Measurements from ENCODE around the gene TRIM8. TPM values are rescaled to one million over a fixed set of nuclear protein-coding genes. Genes with fewer than 3 reads are reported as not detected.

Gene TRIM8
- total RNA-seq, 1 experiment from 2014 or later = 61.4 TPM

- no TSS peak for BruUV-seq (replicated peaks)
- TF ChIP-seq EZH2 (IDR thresholded peaks at IDR 0.05; ENCODE audit: low read length, unreplicated experiment) = no peak
- no peak for TF ChIP-seq CTCF (conservative IDR thresholded peaks at IDR 0.05; ENCODE audit: low read depth, low read length)
- no peak for TF ChIP-seq EZH2phosphoT487 (IDR thresholded peaks at IDR 0.05; ENCODE audit: borderline replicate concordance, low read length)
- no peaks in the 10 kb centered on the region for H3K79me2 ChIP-seq (ENCODE audit: low read length)
- no peaks in the 10 kb centered on the region for H4K20me1 ChIP-seq (ENCODE audit: low read length)
- no peaks in the 10 kb centered on the region for H3K9me2 ChIP-seq (replicated peaks; ENCODE audit: low read length)
- DNase-seq (no peak), ATAC-seq (no peak)
- peaks cover 3% of the 10 kb centered on the region; the same call in 1 of the 2 replicates for H3K4me1 ChIP-seq (ENCODE audit: insufficient read depth, low read length)
- H3K36me3 ChIP-seq (ENCODE audit: low read depth, low read length) = no peaks in the 10 kb centered on the region
- no peak overlapping the region for H3K4me2 ChIP-seq (ENCODE audit: low read length)
- intact Hi-C loops (cut with micrococcal nuclease) = loop anchor here (5.0 kb wide), 1 partner anchor 34 kb away; the partner anchor contains the start of genes ARL3 and SFXN2
- H3K4me3 ChIP-seq (ENCODE audit: low read length) = no peak overlapping the region
- ChIA-PET CTCF (no interaction called here), POLR2A (ENCODE audit: unreplicated experiment) (no interaction called here)
- no peaks in the 10 kb centered on the region for H3F3A ChIP-seq (ENCODE audit: low read length, unreplicated experiment)
- no peaks in the 10 kb centered on the region for H3K27me3 ChIP-seq (ENCODE audit: low read length)
- H3K9ac ChIP-seq (ENCODE audit: low read length) = no peak overlapping the region
- no peaks in the 10 kb centered on the region for H3K9me3 ChIP-seq (ENCODE audit: low read length)
- H3K27ac ChIP-seq (ENCODE audit: low read length) = no peak overlapping the region
- no peak overlapping the region for H2AFZ ChIP-seq (ENCODE audit: low read length)
Measured at GRCh38 chr10:102678068-102678400, 33.8 kb downstream of the TRIM8 start.

- ChIA-PET CTCF (no interaction called here), POLR2A (ENCODE audit: unreplicated experiment) (interaction anchor here (0.5 kb wide), 1 partner anchor 356 kb away, joined by 5 read pairs; no protein-coding TSS in a partner anchor)
- Histone ChIP-seq H3K9me2 (replicated peaks; ENCODE audit: low read length) (no peaks in the 10 kb centered on the region), H3K9me3 (ENCODE audit: low read length) (no peaks in the 10 kb centered on the region), H3K27ac (ENCODE audit: low read length) (no peak overlapping the region), H2AFZ (ENCODE audit: low read length) (no peak overlapping the region), H3K4me2 (ENCODE audit: low read length) (no peak overlapping the region), H3K36me3 (ENCODE audit: low read depth, low read length) (no peaks in the 10 kb centered on the region), H3K79me2 (ENCODE audit: low read length) (no peaks in the 10 kb centered on the region), H4K20me1 (ENCODE audit: low read length) (no peaks in the 10 kb centered on the region), H3K27me3 (ENCODE audit: low read length) (no peaks in the 10 kb centered on the region), H3F3A (ENCODE audit: low read length, unreplicated experiment) (no peaks in the 10 kb centered on the region), H3K4me3 (ENCODE audit: low read length) (no peak overlapping the region), H3K9ac (ENCODE audit: low read length) (no peak overlapping the region), H3K4me1 (ENCODE audit: insufficient read depth, low read length) (peaks cover 3% of the 10 kb centered on the region; the same call in 1 of the 2 replicates)
- intact Hi-C loops (cut with micrococcal nuclease) = loop anchor here (5.0 kb wide), 1 partner anchor 33 kb away; the partner anchor contains the start of genes ARL3 and SFXN2
- no peak for TF ChIP-seq EZH2phosphoT487 (IDR thresholded peaks at IDR 0.05; ENCODE audit: borderline replicate concordance, low read length)
- no peak for TF ChIP-seq EZH2 (IDR thresholded peaks at IDR 0.05; ENCODE audit: low read length, unreplicated experiment)
- TF ChIP-seq CTCF (conservative IDR thresholded peaks at IDR 0.05; ENCODE audit: low read depth, low read length) = peak; percentile 72
- DNase-seq (peak; percentile 42), ATAC-seq (peak; percentile 84)
- BruUV-seq (replicated peaks) = no TSS peak
Measured at GRCh38 chr10:102678842-102679289, 34.6 kb downstream of the TRIM8 start.

- no peak for ATAC-seq
- H3K27me3 ChIP-seq (ENCODE audit: low read length) = no peaks in the 10 kb centered on the region
- H3F3A ChIP-seq (ENCODE audit: low read length, unreplicated experiment) = no peaks in the 10 kb centered on the region
- ChIA-PET POLR2A (ENCODE audit: unreplicated experiment) (interaction anchor here (0.5 kb wide), 1 partner anchor 356 kb away, joined by 5 read pairs; no protein-coding TSS in a partner anchor), CTCF (no interaction called here)
- H3K4me1 ChIP-seq (ENCODE audit: insufficient read depth, low read length) = peaks cover 3% of the 10 kb centered on the region; the same call in 1 of the 2 replicates
- no peaks in the 10 kb centered on the region for H3K9me3 ChIP-seq (ENCODE audit: low read length)
- H3K9ac ChIP-seq (ENCODE audit: low read length) = no peak overlapping the region
- no peak overlapping the region for H2AFZ ChIP-seq (ENCODE audit: low read length)
- no peak overlapping the region for H3K4me2 ChIP-seq (ENCODE audit: low read length)
- no peak overlapping the region for H3K27ac ChIP-seq (ENCODE audit: low read length)
- no peaks in the 10 kb centered on the region for H3K79me2 ChIP-seq (ENCODE audit: low read length)
- no peak for TF ChIP-seq EZH2phosphoT487 (IDR thresholded peaks at IDR 0.05; ENCODE audit: borderline replicate concordance, low read length)
- no peak for TF ChIP-seq EZH2 (IDR thresholded peaks at IDR 0.05; ENCODE audit: low read length, unreplicated experiment)
- no peak for TF ChIP-seq CTCF (conservative IDR thresholded peaks at IDR 0.05; ENCODE audit: low read depth, low read length)
- no TSS peak for BruUV-seq (replicated peaks)
- H3K36me3 ChIP-seq (ENCODE audit: low read depth, low read length) = no peaks in the 10 kb centered on the region
- H3K4me3 ChIP-seq (ENCODE audit: low read length) = no peak overlapping the region
- H3K9me2 ChIP-seq (replicated peaks; ENCODE audit: low read length) = no peaks in the 10 kb centered on the region
- DNase-seq = no peak
- intact Hi-C loops (cut with micrococcal nuclease) = loop anchor here (5.0 kb wide), 1 partner anchor 33 kb away; the partner anchor contains the start of genes ARL3 and SFXN2
- no peaks in the 10 kb centered on the region for H4K20me1 ChIP-seq (ENCODE audit: low read length)
Measured at GRCh38 chr10:102679596-102679995, 35.3 kb downstream of the TRIM8 start.

Data from PC-3 (cell line).